ENCODE measurements around the gene LRMDA.

DNA sequence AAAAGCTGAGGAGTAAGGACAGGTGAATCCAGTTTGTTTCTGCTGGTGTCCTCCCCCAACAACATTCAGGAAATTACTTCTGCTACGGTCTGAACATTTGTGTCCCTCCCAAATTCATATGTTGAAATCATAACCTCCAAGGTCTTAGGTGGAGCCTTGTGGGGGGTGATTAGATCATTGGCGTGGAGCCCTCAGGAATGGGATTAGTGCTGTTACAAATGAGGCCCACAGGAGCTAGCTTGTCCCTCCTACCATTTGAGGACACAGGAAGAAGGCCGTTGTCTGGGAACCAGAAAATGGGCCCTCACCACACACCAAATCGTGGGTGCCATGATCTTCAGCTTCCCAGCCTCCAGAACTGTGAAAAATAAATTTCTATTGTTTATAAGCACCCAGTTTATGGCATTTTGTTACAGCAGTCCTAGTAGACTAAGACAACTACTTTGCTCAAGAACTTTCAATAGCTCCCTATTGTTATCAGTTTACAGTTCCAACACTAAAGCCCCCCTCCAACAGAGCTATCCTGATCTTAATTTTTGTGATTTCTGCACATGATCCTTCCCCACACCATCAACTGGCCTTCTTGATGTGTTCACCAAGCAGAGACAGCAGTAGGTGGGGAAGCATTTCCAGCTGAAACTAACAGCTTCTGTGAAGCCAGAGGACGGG is 2.1 kb upstream of the LRMDA start:
- TF ChIP-seq, protein P1, sequence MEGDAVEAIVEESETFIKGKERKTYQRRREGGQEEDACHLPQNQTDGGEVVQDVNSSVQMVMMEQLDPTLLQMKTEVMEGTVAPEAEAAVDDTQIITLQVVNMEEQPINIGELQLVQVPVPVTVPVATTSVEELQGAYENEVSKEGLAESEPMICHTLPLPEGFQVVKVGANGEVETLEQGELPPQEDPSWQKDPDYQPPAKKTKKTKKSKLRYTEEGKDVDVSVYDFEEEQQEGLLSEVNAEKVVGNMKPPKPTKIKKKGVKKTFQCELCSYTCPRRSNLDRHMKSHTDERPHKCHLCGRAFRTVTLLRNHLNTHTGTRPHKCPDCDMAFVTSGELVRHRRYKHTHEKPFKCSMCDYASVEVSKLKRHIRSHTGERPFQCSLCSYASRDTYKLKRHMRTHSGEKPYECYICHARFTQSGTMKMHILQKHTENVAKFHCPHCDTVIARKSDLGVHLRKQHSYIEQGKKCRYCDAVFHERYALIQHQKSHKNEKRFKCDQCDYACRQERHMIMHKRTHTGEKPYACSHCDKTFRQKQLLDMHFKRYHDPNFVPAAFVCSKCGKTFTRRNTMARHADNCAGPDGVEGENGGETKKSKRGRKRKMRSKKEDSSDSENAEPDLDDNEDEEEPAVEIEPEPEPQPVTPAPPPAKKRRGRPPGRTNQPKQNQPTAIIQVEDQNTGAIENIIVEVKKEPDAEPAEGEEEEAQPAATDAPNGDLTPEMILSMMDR (IDR thresholded peaks at IDR 0.05), result no peak
- TF ChIP-seq EZH2 (IDR thresholded peaks at IDR 0.05) (no peak), EZH2phosphoT487 (IDR thresholded peaks at IDR 0.05) (no peak)

Measured in neural progenitor cell (in vitro differentiated cells).